Left lobe of liver (tissue), 1 donor: ENCODE measurements around the gene TAF11. TPM values are rescaled to one million over a fixed set of nuclear protein-coding genes. Genes with fewer than 3 reads are reported as not detected.

ENCODE experiments used
- total RNA-seq: library from RNA; stranded (reverse); gene quantifications from one replicate; pipeline ENCODE4 v1.2.1, GENCODE V29; 2021
- donor health status: DM: no; HTN: yes; CAD: no.

TAF11 gene
- total RNA-seq, 1 donor from 2014 or later, result 11.1 TPM

Other genes with a start within 250 kb of the TAF11 start
- 81.7 TPM for gene ILRUN, start 191.3 kb downstream of the TAF11 start, total RNA-seq
- gene SNRPC, start 130.5 kb downstream of the TAF11 start, total RNA-seq, result 34.4 TPM
- 5.6 TPM for gene BLTP3A, start 96.0 kb downstream of the TAF11 start, total RNA-seq
- 13.4 TPM for gene ANKS1A, start 1.2 kb upstream of the TAF11 start, total RNA-seq